Activated CD4-positive, alpha-beta T cell treated with anti-CD3 and anti-CD28 coated beads, Interleukin-2, amount 10 ng/mL, durations not matched to agents 7 days and 5 days (primary cell): ENCODE data around the gene CARD6. TPM values are rescaled to one million over a fixed set of nuclear protein-coding genes. Genes with fewer than 3 reads are reported as not detected.
"Not testable (repeated sequence)": the region's sequence is repeated elsewhere in the genome, so short reads cannot be mapped to it uniquely, and the experiment has no call there.

Experiments
- CTCF ChIA-PET: fragments of 350-600 bp; sonication (Branson Sonifier 250); formaldehyde crosslinking; loops from one replicate; lab custom pipeline; 2021; ENCODE audit warnings: antibody characterized with exemption; lab: Charles Lee
- POLR2A ChIA-PET: fragments of 350-600 bp; sonication (Branson Sonifier 250); formaldehyde crosslinking; loops from one replicate; lab custom pipeline; 2021; ENCODE audit warnings: antibody characterized with exemption; lab: Charles Lee
- DNase-seq: peaks from one replicate; pipeline ENCODE4 v3.0.0-alpha.2; 2020
- H3K27ac Mint-ChIP-seq: one replicate; pipeline ENCODE4 v1.8.0; 2021; ENCODE audit warnings: mild to moderate bottlenecking, moderate library complexity, mixed read lengths
- H3K27me3 Mint-ChIP-seq: one replicate; pipeline ENCODE4 v1.8.0; 2021; ENCODE audit warnings: mixed read lengths
- H3K36me3 Mint-ChIP-seq: one replicate; pipeline ENCODE4 v1.8.0; 2021; ENCODE audit warnings: low read depth, mixed read lengths
- H3K4me1 Mint-ChIP-seq: one replicate; pipeline ENCODE4 v1.8.0; 2021; ENCODE audit warnings: mixed read lengths
- H3K4me3 Mint-ChIP-seq: one replicate; pipeline ENCODE4 v1.8.0; 2021; ENCODE audit warnings: mild to moderate bottlenecking, moderate library complexity, mixed read lengths
- H3K9me3 Mint-ChIP-seq: one replicate; pipeline ENCODE4 v1.8.0; 2021; ENCODE audit warnings: mixed read lengths
- total RNA-seq, 2 experiments: library from RNA; stranded (reverse); gene quantifications; one replicate each; pipeline ENCODE4 v1.2.3, GENCODE V29; 2021

CARD6 gene
- total RNA-seq, 2 experiments from 2014 or later: 5.0 to 5.2 TPM

DNA sequence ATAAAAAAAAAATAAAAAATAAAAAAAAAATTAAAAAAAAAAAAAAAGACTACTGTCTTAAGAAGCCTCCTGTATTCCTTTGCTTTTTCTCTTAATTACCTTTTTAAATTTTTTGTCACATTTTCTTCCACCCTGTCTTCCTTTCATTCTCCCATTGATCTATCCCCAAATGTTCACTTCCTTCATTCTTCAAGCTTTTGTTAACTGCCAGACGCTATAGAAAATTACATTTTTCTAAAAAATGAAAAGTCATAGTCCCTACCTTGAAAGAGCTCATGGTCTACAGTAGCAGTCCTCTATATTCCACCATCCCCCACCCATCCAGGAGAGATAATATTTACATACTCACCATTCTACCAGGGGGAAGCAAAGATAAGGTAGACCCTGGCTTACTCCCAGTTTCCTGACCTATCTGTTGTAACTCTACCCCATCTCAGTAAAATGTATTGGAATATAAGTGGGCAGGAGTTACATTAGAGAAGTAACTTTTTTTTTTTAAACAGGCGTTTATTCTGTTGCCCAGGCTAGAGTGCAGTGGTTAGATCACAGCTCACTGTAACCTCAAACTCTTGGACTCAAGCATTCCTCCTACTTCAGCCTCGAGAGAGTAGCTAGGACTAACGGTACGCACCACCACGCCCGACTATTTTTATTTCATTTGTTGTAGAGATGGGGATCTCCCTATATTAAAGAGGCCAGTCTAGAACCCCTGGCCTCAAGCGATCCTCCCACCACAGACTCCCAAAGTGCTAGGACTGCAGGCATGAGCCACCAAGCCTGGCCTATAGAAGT is 39.2 kb upstream of the CARD6 start:
- POLR2A ChIA-PET: no interaction called here

DNA sequence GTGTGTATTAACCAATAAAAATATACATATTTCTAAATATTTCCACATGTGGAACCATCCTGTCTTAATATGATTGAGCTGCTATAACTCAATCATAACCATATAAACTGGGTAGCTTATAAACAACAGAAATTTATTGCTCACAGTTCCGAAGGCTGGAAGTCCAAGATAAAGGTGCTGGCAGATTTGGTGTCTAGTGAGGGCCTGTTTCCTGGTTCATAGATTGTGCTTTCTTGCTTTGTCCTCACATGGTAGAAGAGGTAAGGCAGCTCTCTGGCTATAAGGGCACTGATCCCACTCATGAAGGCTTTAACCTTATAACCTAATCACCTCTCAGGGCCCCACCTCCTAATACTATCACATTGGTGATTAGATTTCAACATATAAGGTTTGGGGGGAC is 29.0 kb upstream of the CARD6 start:
- Mint-ChIP-seq H3K4me3 (no peak overlapping the region), H3K27ac (no peak overlapping the region), H3K4me1 (peaks cover 15% of the 10 kb centered on the region), H3K9me3 (no peaks in the 10 kb centered on the region), H3K27me3 (no peaks in the 10 kb centered on the region), H3K36me3 (no peaks in the 10 kb centered on the region)
- CTCF ChIA-PET: interaction anchor here (1.5 kb wide), 1 partner anchor 9 kb away, joined by 5 read pairs; no protein-coding TSS in a partner anchor
- DNase-seq: no peak
- POLR2A ChIA-PET: no interaction called here

More for the DNA sequence above, 39.2 kb upstream of the CARD6 start:
- Mint-ChIP-seq H3K27me3 (peaks cover 8% of the 10 kb centered on the region), H3K27ac (no peak overlapping the region), H3K4me1 (peaks cover 6% of the 10 kb centered on the region), H3K4me3 (no peak overlapping the region), H3K36me3 (no peaks in the 10 kb centered on the region), H3K9me3 (no peaks in the 10 kb centered on the region)
- no peak for DNase-seq
- CTCF ChIA-PET: interaction anchor here (0.6 to 1.4 kb wide), 3 partner anchors 21 to 478 kb away, joined by 3 to 6 read pairs (median 4); no protein-coding TSS in a partner anchor

DNA sequence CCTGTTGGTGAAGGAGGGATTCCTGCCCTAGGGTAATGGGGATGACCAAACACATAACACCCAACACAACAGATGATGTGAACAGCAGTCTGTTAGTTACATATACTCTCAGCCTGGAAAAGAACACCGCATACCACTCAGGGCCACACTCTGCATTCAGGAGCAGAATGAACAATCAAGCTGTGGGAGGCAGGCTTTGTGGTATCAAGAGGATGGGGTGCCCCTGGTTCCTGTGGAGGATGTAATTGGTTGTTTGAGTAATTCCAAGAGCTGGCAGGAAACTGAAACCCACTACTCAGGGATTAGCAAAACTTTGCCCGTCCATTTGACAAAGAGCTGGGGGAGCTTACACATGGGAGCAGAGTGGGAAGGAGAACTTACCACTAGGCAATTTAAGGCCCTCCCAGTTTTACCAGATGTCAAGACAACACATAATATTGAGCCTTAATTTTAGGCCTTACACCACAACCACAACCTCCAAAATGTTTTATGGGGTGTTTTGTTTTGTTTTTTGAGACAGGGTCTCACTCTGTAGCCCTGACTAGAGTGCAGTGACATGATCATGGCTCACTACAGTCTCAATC is 27.4 kb upstream of the CARD6 start:
- no peak overlapping the region for H3K4me3 Mint-ChIP-seq
- H3K4me1 Mint-ChIP-seq: peaks cover 6% of the 10 kb centered on the region
- DNase-seq: no peak
- no peak overlapping the region for H3K27ac Mint-ChIP-seq
- ChIA-PET CTCF (interaction anchor here (0.6 kb wide), 1 partner anchor 35 kb away, joined by 3 read pairs; no protein-coding TSS in a partner anchor), POLR2A (no interaction called here)
- no peaks in the 10 kb centered on the region for H3K36me3 Mint-ChIP-seq
- H3K9me3 Mint-ChIP-seq: no peaks in the 10 kb centered on the region
- H3K27me3 Mint-ChIP-seq: no peaks in the 10 kb centered on the region

DNA sequence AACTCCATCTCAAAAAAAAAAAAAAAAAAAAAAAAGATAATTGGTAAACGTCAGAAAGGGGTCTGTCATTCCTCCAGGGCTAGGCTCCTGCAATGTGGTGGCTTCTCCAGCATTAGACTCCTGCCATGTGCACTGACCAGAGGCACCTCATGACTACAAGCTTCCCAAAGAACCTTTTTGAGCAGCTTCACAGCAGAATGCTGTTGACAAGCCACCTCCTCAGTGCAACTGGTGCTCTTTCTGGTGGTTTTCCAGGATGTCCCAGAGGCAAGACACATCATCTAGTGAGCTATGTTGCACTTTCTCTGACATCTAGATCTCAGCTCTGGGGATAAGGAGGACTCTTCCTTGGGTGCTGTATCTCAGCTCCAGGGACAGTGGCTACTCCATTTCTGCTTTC is 17.7 kb upstream of the CARD6 start:
- Mint-ChIP-seq H3K36me3 (peaks cover 27% of the 10 kb centered on the region), H3K27ac (no peak overlapping the region), H3K9me3 (no peaks in the 10 kb centered on the region), H3K4me1 (no peaks in the 10 kb centered on the region), H3K27me3 (no peaks in the 10 kb centered on the region), H3K4me3 (no peak overlapping the region)
- no peak for DNase-seq
- CTCF ChIA-PET: interaction anchor here (1.7 to 2.0 kb wide), 2 partner anchors 15 to 21 kb away, joined by 4 to 5 read pairs; no protein-coding TSS in a partner anchor
- POLR2A ChIA-PET: no interaction called here

DNA sequence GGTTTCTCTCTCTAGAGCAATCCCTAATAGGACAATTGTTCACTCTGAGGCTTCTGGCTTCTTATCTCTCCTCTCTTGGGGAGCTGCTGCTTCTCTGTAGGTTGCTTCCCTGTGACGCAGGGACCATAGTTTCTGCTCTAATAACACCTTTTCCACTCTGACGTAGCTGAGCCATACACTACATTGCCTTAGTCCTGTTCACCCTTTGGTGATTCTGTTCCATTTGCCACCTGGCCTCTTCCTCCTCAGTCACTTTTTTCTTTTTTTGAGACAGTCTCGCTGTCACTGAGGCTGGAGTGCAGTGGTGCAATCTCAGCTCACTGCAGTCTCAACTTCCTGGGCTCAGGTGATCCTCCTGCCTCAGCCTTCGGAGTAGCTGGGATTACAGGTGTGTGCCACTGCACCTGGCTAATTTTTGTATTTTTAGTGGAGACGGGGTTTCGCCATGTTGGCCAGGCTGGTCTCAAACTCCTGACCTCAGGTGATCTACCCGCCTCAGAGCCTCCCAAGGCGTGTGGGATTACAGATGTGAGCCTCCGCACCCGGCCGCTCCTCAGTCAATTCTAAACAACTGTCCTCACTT is 15.6 kb upstream of the CARD6 start:
- H3K27me3 Mint-ChIP-seq, H3K9me3 Mint-ChIP-seq, DNase-seq, H3K27ac Mint-ChIP-seq, H3K4me3 Mint-ChIP-seq: not testable (repeated sequence)
- POLR2A ChIA-PET: interaction anchor here (0.7 kb wide), 1 partner anchor 56 kb away, joined by 3 read pairs; no protein-coding TSS in a partner anchor
- H3K4me1 Mint-ChIP-seq: peaks cover 14% of the 10 kb centered on the region
- CTCF ChIA-PET: interaction anchor here (0.8 to 1.3 kb wide), 3 partner anchors 10 to 27 kb away, joined by 3 to 4 read pairs (median 3); no protein-coding TSS in a partner anchor
- H3K36me3 Mint-ChIP-seq: peaks cover 46% of the 10 kb centered on the region

DNA sequence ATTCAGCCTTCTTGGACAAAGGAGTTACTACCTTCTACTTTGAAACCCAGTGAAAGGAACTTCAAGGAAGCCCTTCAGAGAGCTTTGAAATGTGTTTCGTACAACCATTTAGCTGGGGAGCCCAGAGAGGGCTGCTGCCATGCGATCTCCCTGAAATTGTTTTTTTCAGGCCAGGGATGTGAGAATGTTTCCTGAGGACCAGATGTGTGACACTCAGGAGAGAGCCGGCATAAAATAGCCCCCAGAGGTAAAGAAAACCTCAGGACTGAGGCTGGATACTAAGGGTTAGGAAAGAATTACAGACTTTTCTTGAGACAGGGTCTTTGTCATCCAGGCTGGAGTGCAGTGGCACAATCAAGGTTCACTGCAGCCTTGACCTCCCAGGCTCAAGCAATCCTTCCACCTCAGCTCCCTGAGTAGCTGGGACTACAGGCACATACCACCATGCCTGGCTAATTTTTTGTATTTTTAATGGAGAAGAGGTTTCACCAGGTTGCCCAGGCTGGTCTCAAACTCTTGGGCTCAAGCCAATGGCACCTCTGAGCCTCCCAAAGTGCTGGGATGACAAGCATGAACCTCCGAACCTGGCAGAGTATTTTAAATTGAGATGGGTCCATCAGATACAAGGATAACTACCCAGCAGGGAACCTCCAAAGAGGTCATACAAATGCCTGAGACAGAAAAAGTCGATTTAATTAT is 14.5 kb upstream of the CARD6 start:
- POLR2A ChIA-PET: no interaction called here
- H3K9me3 Mint-ChIP-seq: no peaks in the 10 kb centered on the region
- no peak overlapping the region for H3K4me3 Mint-ChIP-seq
- no peak for DNase-seq
- H3K27me3 Mint-ChIP-seq: no peaks in the 10 kb centered on the region
- CTCF ChIA-PET: interaction anchor here (2.5 kb wide), 1 partner anchor 19 kb away, joined by 7 read pairs; no protein-coding TSS in a partner anchor
- peaks cover 55% of the 10 kb centered on the region for H3K36me3 Mint-ChIP-seq
- no peak overlapping the region for H3K27ac Mint-ChIP-seq
- peaks cover 24% of the 10 kb centered on the region for H3K4me1 Mint-ChIP-seq

DNA sequence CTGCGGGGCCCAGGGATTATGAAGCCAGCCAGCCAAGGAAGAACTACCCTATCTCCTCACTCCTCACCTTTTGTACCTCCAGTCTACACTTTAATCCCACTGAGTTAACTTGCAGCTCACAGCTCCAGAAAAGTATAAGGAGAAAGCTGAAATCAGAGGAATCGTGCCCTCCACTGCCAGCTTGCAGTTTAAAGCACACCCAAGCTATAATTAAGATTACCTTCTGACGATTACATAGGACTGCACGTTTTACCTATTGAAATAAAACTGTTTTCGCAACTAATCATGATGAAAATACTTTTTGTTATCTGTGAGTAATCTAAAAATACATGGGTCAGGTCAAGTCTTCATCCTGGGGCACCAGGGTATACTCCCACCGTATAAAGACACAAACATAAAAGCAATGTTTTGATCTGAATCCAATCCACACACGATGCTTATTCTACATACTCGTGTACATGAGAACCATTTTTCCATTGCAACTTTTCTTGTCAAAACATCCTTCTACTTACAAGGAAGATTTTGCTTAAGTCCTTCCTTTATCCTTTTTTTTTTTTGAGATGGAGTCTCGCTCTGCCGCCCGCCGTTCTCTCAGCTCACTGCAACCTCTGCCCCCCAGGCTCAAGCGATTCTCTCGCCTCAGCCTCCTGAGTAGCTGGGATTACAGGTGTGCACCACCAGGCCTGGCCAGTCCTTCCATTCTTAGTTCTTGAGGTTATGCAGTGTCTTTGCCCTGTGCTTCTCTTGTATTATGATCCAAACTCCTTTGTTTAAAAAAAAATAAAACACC is 13.8 kb upstream of the CARD6 start:
- Mint-ChIP-seq H3K36me3 (peaks cover 60% of the 10 kb centered on the region), H3K4me1 (peaks cover 31% of the 10 kb centered on the region), H3K9me3 (no peaks in the 10 kb centered on the region), H3K4me3 (no peak overlapping the region), H3K27me3 (no peaks in the 10 kb centered on the region), H3K27ac (peak overlapping the region; percentile 62)
- no peak for DNase-seq
- POLR2A ChIA-PET: no interaction called here
- CTCF ChIA-PET: interaction anchor here (2.5 kb wide), 1 partner anchor 19 kb away, joined by 7 read pairs; no protein-coding TSS in a partner anchor

DNA sequence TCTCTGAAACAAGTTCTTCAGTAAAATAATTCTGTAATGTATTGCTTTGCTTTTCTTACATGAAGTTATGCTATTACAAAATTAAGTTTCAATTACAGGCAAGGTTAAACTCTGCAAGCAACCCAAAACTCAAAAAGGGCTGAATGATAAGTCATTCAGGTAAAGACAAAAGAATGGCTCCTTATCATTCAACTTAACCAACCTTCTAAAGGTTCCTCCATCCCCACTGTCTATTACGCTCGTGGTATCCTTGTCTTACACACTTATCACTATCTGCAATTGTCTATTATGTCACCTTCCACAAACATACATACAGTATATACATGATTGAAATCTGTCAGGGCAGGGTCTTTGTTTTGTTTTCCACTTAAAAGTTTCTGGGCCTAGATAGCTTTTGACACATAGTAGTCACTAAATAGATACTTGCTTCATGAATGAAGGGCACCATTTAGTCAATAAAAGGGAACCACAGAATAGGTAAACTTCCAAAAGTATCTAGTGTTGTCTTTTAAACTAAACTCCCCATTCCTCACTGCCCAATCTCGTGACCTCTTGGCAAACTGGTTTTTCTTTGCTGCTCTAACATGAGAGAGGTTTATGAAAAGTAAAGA is 13.0 kb upstream of the CARD6 start:
- POLR2A ChIA-PET: no interaction called here
- H3K4me1 Mint-ChIP-seq: peaks cover 38% of the 10 kb centered on the region

DNA sequence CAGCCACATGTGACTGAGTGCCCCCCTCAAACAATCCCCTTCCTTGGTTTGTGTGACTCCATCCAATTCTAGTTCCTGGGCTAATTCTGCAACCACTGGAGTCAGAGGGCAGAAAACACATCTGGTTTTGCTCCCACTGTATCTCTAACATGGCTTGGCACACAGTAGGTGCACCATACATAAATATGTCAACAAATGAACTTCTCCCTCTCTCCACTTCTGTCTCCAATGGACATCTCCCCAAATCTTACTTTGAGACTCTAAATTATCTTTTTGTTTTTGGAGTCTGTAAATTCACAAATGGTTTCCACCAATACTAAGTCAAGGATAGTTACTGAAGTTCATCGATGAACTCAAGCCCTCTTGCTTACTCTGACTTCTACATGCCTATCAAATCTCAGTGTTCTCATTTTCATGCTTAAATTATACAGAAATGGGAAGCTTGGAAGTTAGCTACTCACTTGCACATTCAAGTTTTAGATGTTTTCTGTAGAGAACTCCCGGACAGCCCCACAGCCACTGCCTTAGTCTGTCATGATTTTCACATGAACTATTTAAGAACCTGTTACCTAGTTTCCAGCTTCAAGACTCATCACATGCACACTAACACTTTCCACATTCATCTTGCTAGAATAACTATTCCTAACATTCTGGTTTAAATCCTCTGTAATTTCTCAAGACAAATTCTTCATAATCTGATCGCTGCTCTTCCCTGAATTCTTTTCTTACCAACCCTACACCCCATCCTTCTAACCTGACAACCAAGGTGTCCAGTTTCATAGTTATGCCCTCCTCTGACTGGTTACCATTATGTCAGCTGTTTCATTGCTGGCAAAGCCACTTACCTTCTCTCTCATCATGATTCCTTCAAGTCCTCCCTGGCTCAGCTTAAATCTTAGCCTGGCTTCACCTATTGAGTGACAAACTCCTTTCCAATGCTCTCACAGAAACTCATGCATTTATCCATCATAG is 12.2 kb upstream of the CARD6 start:
- H3K27ac Mint-ChIP-seq: no peak overlapping the region
- H3K9me3 Mint-ChIP-seq: no peaks in the 10 kb centered on the region
- H3K36me3 Mint-ChIP-seq: peaks cover 76% of the 10 kb centered on the region
- H3K4me3 Mint-ChIP-seq: no peak overlapping the region
- H3K27me3 Mint-ChIP-seq: no peaks in the 10 kb centered on the region
- peaks cover 46% of the 10 kb centered on the region for H3K4me1 Mint-ChIP-seq
- POLR2A ChIA-PET: no interaction called here
- CTCF ChIA-PET: interaction anchor here (2.5 kb wide), 1 partner anchor 21 kb away, joined by 7 read pairs; no protein-coding TSS in a partner anchor
- no peak for DNase-seq

More for the DNA sequence above, 13.0 kb upstream of the CARD6 start:
- H3K9me3 Mint-ChIP-seq: no peaks in the 10 kb centered on the region
- no peak overlapping the region for H3K27ac Mint-ChIP-seq
- DNase-seq: no peak
- H3K4me3 Mint-ChIP-seq: no peak overlapping the region
- H3K27me3 Mint-ChIP-seq: no peaks in the 10 kb centered on the region
- CTCF ChIA-PET: interaction anchor here (2.5 kb wide), 1 partner anchor 20 kb away, joined by 7 read pairs; no protein-coding TSS in a partner anchor
- H3K36me3 Mint-ChIP-seq: peaks cover 67% of the 10 kb centered on the region

DNA sequence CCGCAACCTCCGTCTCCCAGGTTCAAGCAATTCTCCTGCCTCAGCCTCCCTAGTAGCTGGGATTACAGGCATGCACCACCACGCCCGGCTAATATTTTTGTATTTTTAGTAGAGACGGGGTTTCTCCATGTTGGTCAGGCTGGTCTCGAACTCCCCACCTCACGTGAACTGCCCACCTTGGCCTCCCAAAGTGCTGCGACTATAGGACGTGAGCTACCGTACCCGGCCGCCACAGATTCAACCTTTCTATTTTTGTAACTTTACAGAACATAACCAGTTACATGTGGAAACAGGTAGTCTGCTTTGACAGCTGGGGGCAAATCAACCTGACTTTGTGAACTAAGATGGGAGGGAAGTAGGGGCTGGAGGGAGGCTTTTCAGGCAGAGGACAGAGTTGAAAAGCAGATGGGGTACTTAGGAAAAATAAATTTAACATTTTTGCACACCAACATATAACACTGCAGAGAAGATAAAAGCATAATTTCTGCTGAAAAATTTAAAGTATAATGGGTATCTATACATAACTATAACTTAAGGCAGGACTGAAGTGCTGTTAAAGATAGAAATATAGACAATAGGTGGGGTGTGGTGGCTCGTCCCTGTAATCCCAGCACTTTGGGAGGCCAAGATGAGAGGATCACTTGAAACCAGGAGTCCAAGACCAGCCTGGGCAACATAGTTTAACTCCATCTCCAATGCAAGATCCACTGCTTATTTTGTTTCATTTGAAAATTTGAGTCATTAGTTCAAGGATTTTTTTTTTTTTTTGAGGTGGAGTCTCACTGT is 11.2 kb upstream of the CARD6 start:
- H3K27ac Mint-ChIP-seq: no peak overlapping the region
- peaks cover 49% of the 10 kb centered on the region for H3K4me1 Mint-ChIP-seq
- no peaks in the 10 kb centered on the region for H3K27me3 Mint-ChIP-seq
- no peaks in the 10 kb centered on the region for H3K9me3 Mint-ChIP-seq
- no peak overlapping the region for H3K4me3 Mint-ChIP-seq
- H3K36me3 Mint-ChIP-seq: peaks cover 84% of the 10 kb centered on the region
- POLR2A ChIA-PET: no interaction called here
- no peak for DNase-seq
- CTCF ChIA-PET: interaction anchor here (0.6 kb wide), 1 partner anchor 32 kb away, joined by 3 read pairs; no protein-coding TSS in a partner anchor
